B cell (primary cell): ENCODE data around the gene ADK. TPM values are rescaled to one million over a fixed set of nuclear protein-coding genes. Genes with fewer than 3 reads are reported as not detected.

Experiments
- ATAC-seq: fragments of 200-7000 bp; cut with Tn5 transposase; one replicate; pipeline ENCODE4 v1.10.0; 2021; ENCODE audit warnings: low read depth, mild to moderate bottlenecking, moderate number of reproducible peaks, moderate library complexity
- CTCF ChIA-PET: fragments of 350-600 bp; sonication (Branson Sonifier 250); formaldehyde crosslinking; loops from one replicate; lab custom pipeline; 2021; ENCODE audit warnings: antibody characterized with exemption, inconsistent platforms; lab: Charles Lee
- POLR2A ChIA-PET: fragments of 350-600 bp; sonication (Branson Sonifier 250); formaldehyde crosslinking; loops from one replicate; lab custom pipeline; 2021; ENCODE audit warnings: antibody characterized with exemption; lab: Charles Lee
- DNase-seq: peaks from one replicate; pipeline ENCODE4 v3.0.0; 2013
- H2AFZ ChIP-seq: 2 replicates; pipeline ENCODE4 v1.6.1; 2012; ENCODE audit warnings: mild to moderate bottlenecking, low read depth, low read length; ENCODE audit not compliant: insufficient read depth, poor library complexity, severe bottlenecking
- H3K27ac ChIP-seq, 2 donors: 1 replicate in 1 of 2; 2 replicates in 1 of 2; pipeline ENCODE4 v1.5.1; 2012 to 2013; ENCODE audit warnings: low read length in 2 of 2, mild to moderate bottlenecking in 2 of 2, moderate library complexity in 1 of 2
- H3K27me3 ChIP-seq, 4 experiments: fragments of 200-600 bp in 1 of 4; sonication (generic) in 1 of 4; replicated peaks in 1 of 4; 1 replicate in 2 of 4; 2 replicates in 2 of 4; pipeline versions ENCODE4 v1.6.1 to v1.7.0; 2013 to 2016; ENCODE audit warnings: low read length in 3 of 4, mild to moderate bottlenecking in 2 of 4, mixed read lengths in 1 of 4, moderate library complexity in 1 of 4; ENCODE audit not compliant: insufficient read depth in 4 of 4, control insufficient read depth in 3 of 4; ENCODE audit errors: control extremely low read depth in 1 of 4
- H3K36me3 ChIP-seq, 2 experiments: replicated peaks in 1 of 2; 1 replicate in 1 of 2; 2 replicates in 1 of 2; pipeline versions ENCODE4 v1.6.1 to v1.7.1; 2013; ENCODE audit warnings: low read length in 1 of 2; ENCODE audit not compliant: insufficient read depth in 2 of 2, control insufficient read depth in 1 of 2; ENCODE audit errors: control extremely low read depth in 1 of 2, extremely low read depth in 1 of 2
- H3K4me1 ChIP-seq, 2 donors: fragments of 200-600 bp in 1 of 2; sonication (generic) in 1 of 2; 1 replicate in 1 of 2; 2 replicates in 1 of 2; pipeline versions ENCODE4 v1.5.1 to v1.6.1; 2013 to 2017; ENCODE audit warnings: low read length in 2 of 2; ENCODE audit not compliant: control insufficient read depth in 2 of 2, insufficient read depth in 2 of 2
- H3K4me2 ChIP-seq: replicated peaks from 2 replicates; pipeline ENCODE3; 2012; ENCODE audit warnings: mild to moderate bottlenecking, low read depth, low read length; ENCODE audit not compliant: poor library complexity, severe bottlenecking
- H3K4me3 ChIP-seq, 5 experiments: fragments of 200-600 bp in 1 of 5; sonication (generic) in 1 of 5; 1 replicate in 3 of 5; 2 replicates in 2 of 5; pipeline versions ENCODE4 v1.5.1 to v1.7.0; 2011 to 2016; ENCODE audit warnings: low read length in 4 of 5, mild to moderate bottlenecking in 4 of 5, low read depth in 2 of 5, control low read depth in 1 of 5, moderate library complexity in 1 of 5; ENCODE audit not compliant: insufficient read depth in 1 of 5; ENCODE audit errors: control extremely low read depth in 1 of 5, extremely low read depth in 1 of 5
- H3K79me2 ChIP-seq: fragments of 200-600 bp; sonication (generic); one replicate; pipeline ENCODE4 v1.6.0; 2016; ENCODE audit warnings: low read length; ENCODE audit not compliant: control insufficient read depth, insufficient read depth
- H3K9ac ChIP-seq: fragments of 200-600 bp; sonication (generic); 2 replicates; pipeline ENCODE4 v1.6.1; 2017; ENCODE audit warnings: mild to moderate bottlenecking, low read length, moderate library complexity
- H3K9me3 ChIP-seq, 3 donors: one replicate each; pipeline versions ENCODE4 v1.6.1 to v1.7.1; 2013; ENCODE audit warnings: low read length in 2 of 3; ENCODE audit not compliant: control insufficient read depth in 2 of 3, insufficient read depth in 1 of 3; ENCODE audit errors: control extremely low read depth in 1 of 3
- H4K20me1 ChIP-seq: 2 replicates; pipeline ENCODE4 v1.6.0; 2012; ENCODE audit warnings: mild to moderate bottlenecking, low read length; ENCODE audit not compliant: insufficient read depth, control insufficient read depth, poor library complexity, severe bottlenecking
- H3K27ac Mint-ChIP-seq: one replicate; pipeline ENCODE4 v1.8.0; 2021; ENCODE audit warnings: mixed read lengths
- H3K27me3 Mint-ChIP-seq: one replicate; pipeline ENCODE4 v1.8.0; 2021; ENCODE audit warnings: mixed read lengths
- H3K4me1 Mint-ChIP-seq: one replicate; pipeline ENCODE4 v1.8.0; 2021; ENCODE audit warnings: mixed read lengths
- H3K4me3 Mint-ChIP-seq: one replicate; pipeline ENCODE4 v1.8.0; 2021; ENCODE audit warnings: mixed read lengths
- H3K9me3 Mint-ChIP-seq: one replicate; pipeline ENCODE4 v1.8.0; 2022; ENCODE audit warnings: mixed read lengths; ENCODE audit not compliant: insufficient read depth
- CTCF ChIP-seq: fragments of 200-600 bp; IDR thresholded peaks from one replicate; pipeline ENCODE4 v1.8.0; 2022; ENCODE audit warnings: antibody characterized with exemption, mild to moderate bottlenecking
- EZH2 ChIP-seq: IDR thresholded peaks from 2 replicates; pipeline ENCODE4 v1.6.1; 2012; ENCODE audit warnings: borderline replicate concordance, low read depth, mild to moderate bottlenecking, moderate library complexity, low read length; ENCODE audit not compliant: insufficient read depth, poor library complexity, severe bottlenecking
- WGBS: methylation state at CpG from one replicate; pipeline ENCODE4 v1.1.5; 2013; ENCODE audit warnings: missing lambda C conversion rate; ENCODE audit not compliant: insufficient coverage; 5-methylcytosine and 5-hydroxymethylcytosine counted together
- intact Hi-C: fragments of 100-400 bp; cut with micrococcal nuclease; formaldehyde crosslinking; loops from one replicate; pipeline ENCODE4 v1.10.0; 2022
- polyA plus RNA-seq: library from polyadenylated mRNA; depleted of rRNA; stranded (reverse); fragments of >200 nt; gene quantifications from 2 replicates; pipeline ENCODE4 v1.2.3, GENCODE V29; 2012
- total RNA-seq, 2 donors: library from RNA; stranded (reverse); fragments of 120-200 nt in 1 of 2; gene quantifications; 1 replicate in 1 of 2; 2 replicates in 1 of 2; pipeline versions ENCODE4 v1.2.3 to v1.2.4, GENCODE V29; 2013 to 2022

ADK gene
- total and polyA plus RNA-seq, 2 donors (not counting 1 experiment from before 2014, with no cell fraction given): 37.2 to 52.6 TPM

- H3K4me3 Mint-ChIP-seq: no peak overlapping the region
- no peaks in the 10 kb centered on the region for H3K9me3 Mint-ChIP-seq
- no peak for DNase-seq
- Histone ChIP-seq H3K9me3 (no peaks in the 10 kb centered on the region), H4K20me1 (no peaks in the 10 kb centered on the region), H3K4me2 (no peak overlapping the region), H3K36me3 (peaks cover 13 to 61% of the 10 kb centered on the region in 2 experiments), H3K79me2 (no peaks in the 10 kb centered on the region), H2AFZ (no peak overlapping the region), H3K27ac (no peak overlapping the region), H3K9ac (no peak overlapping the region), H3K4me1 (no peaks in the 10 kb centered on the region), H3K4me3 (no peak overlapping the region), H3K27me3 (no peaks in the 10 kb centered on the region)
- H3K27me3 Mint-ChIP-seq: no peaks in the 10 kb centered on the region
- intact Hi-C loops: no loop called here
- WGBS: 100% methylated on average over 6 of the region's 8 CpGs
- TF ChIP-seq EZH2 (no peak), CTCF (no peak)
- CTCF ChIA-PET: interaction anchor here (2.3 to 3.5 kb wide), 2 partner anchors 218 to 226 kb away, joined by 8 to 29 read pairs; no protein-coding TSS in a partner anchor
- no peak overlapping the region for H3K27ac Mint-ChIP-seq
- no peak for ATAC-seq
- no peaks in the 10 kb centered on the region for H3K4me1 Mint-ChIP-seq
- POLR2A ChIA-PET: no interaction called here
These were observed 46.0 kb upstream of the ADK start for GRCh38 chr10:74104996-74105395.

- no peaks in the 10 kb centered on the region for H3K9me3 ChIP-seq
- intact Hi-C loops: no loop called here
- H3K27ac ChIP-seq: no peak overlapping the region
- 95% methylated on average over 3 of the region's 4 CpGs for WGBS
- H3K9ac ChIP-seq: no peak overlapping the region
- TF ChIP-seq CTCF: no peak
- no peak for TF ChIP-seq EZH2
- ChIA-PET CTCF (interaction anchor here (0.9 to 1.2 kb wide), 2 partner anchors 127 to 220 kb away, joined by 3 to 4 read pairs; no protein-coding TSS in a partner anchor), POLR2A (interaction anchor here (0.6 kb wide), 1 partner anchor 149 kb away, joined by 3 read pairs; no protein-coding TSS in a partner anchor)
- H3K4me3 Mint-ChIP-seq: no peak overlapping the region
- H3K36me3 ChIP-seq: peaks cover 13 to 71% of the 10 kb centered on the region in 2 experiments
- H3K79me2 ChIP-seq: no peaks in the 10 kb centered on the region
- ATAC-seq (no peak), DNase-seq (no peak)
- H3K9me3 Mint-ChIP-seq: no peaks in the 10 kb centered on the region
- H3K4me1 Mint-ChIP-seq: no peaks in the 10 kb centered on the region
- no peak overlapping the region for H3K27ac Mint-ChIP-seq
- no peaks in the 10 kb centered on the region for H4K20me1 ChIP-seq
- H3K27me3 Mint-ChIP-seq: no peaks in the 10 kb centered on the region
- no peak overlapping the region for H3K4me2 ChIP-seq
- H2AFZ ChIP-seq: no peak overlapping the region
- H3K4me1 ChIP-seq: no peaks in the 10 kb centered on the region
- H3K4me3 ChIP-seq: no peak overlapping the region
- H3K27me3 ChIP-seq: no peaks in the 10 kb centered on the region
These were observed 43.6 kb upstream of the ADK start for GRCh38 chr10:74107391-74107790.
